GM23338 (cell line): ENCODE measurements around the gene PET117. TPM values are rescaled to one million over a fixed set of nuclear protein-coding genes. Genes with fewer than 3 reads are reported as not detected.

Experiments
- ATAC-seq: fragments of 200-7000 bp; cut with Tn5 transposase; 3 replicates; pipeline ENCODE4 v1.9.1; 2020
- DNase-seq: peaks from one replicate; pipeline ENCODE4 v3.0.0-alpha.2; 2015; ENCODE audit warnings: low spot score
- H2AFZ ChIP-seq: fragments of 200-600 bp; sonication (generic); 2 replicates; pipeline ENCODE4 v1.8.0; 2016; ENCODE audit warnings: antibody characterized with exemption, mild to moderate bottlenecking, moderate library complexity
- H3F3A ChIP-seq: fragments of 200-600 bp; sonication (generic); replicated peaks from 2 replicates; pipeline ENCODE4 v1.8.0; 2017; ENCODE audit warnings: antibody characterized with exemption, mixed run types, low read depth
- H3K27ac ChIP-seq: fragments of 200-600 bp; sonication (generic); 2 replicates; pipeline ENCODE4 v1.6.1; 2016; ENCODE audit warnings: low read depth
- H3K27me3 ChIP-seq: fragments of 200-600 bp; sonication (generic); 2 replicates; pipeline ENCODE4 v1.8.0; 2016; ENCODE audit warnings: mild to moderate bottlenecking, mixed run types, moderate library complexity; ENCODE audit not compliant: insufficient read depth
- H3K36me3 ChIP-seq: fragments of 200-600 bp; sonication (generic); 2 replicates; pipeline ENCODE4 v1.8.0; 2016; ENCODE audit warnings: mild to moderate bottlenecking; ENCODE audit not compliant: insufficient read depth
- H3K4me1 ChIP-seq: fragments of 200-600 bp; sonication (generic); 2 replicates; pipeline ENCODE4 v1.8.0; 2016; ENCODE audit warnings: mild to moderate bottlenecking, moderate library complexity; ENCODE audit not compliant: insufficient read depth
- H3K4me2 ChIP-seq: fragments of 200-600 bp; sonication (generic); 2 replicates; pipeline ENCODE4 v1.7.1; 2017; ENCODE audit warnings: mixed run types
- H3K4me3 ChIP-seq: fragments of 200-600 bp; sonication (generic); 2 replicates; pipeline ENCODE4 v1.6.1; 2016; ENCODE audit warnings: mixed run types
- H3K79me2 ChIP-seq: fragments of 200-600 bp; sonication (generic); replicated peaks from 2 replicates; pipeline ENCODE4 v1.8.0; 2017; ENCODE audit warnings: mild to moderate bottlenecking; ENCODE audit not compliant: insufficient read depth
- H3K9me2 ChIP-seq: fragments of 200-600 bp; sonication (generic); 2 replicates; pipeline ENCODE4 v1.8.0; 2017; ENCODE audit not compliant: insufficient read depth
- H4K20me1 ChIP-seq: fragments of 200-600 bp; sonication (generic); replicated peaks from 2 replicates; pipeline ENCODE4 v1.8.0; 2017; ENCODE audit warnings: mild to moderate bottlenecking; ENCODE audit not compliant: insufficient read depth
- H3K27ac Mint-ChIP-seq: 2 replicates; pipeline ENCODE4 v1.8.0; 2020; ENCODE audit warnings: inconsistent platforms, mild to moderate bottlenecking, moderate library complexity, mixed read lengths
- H3K27me3 Mint-ChIP-seq: 3 replicates; pipeline ENCODE4 v1.8.0; 2022; ENCODE audit warnings: low read depth, mild to moderate bottlenecking, moderate library complexity, mixed read lengths, inconsistent platforms; ENCODE audit not compliant: insufficient read depth, poor library complexity
- H3K36me3 Mint-ChIP-seq: 3 replicates; pipeline ENCODE4 v1.8.0; 2021; ENCODE audit warnings: low read depth, mild to moderate bottlenecking, inconsistent platforms, moderate library complexity, mixed read lengths
- H3K4me1 Mint-ChIP-seq: 3 replicates; pipeline ENCODE4 v1.8.0; 2020; ENCODE audit warnings: mild to moderate bottlenecking, inconsistent platforms, mixed read lengths
- H3K4me3 Mint-ChIP-seq: 3 replicates; pipeline ENCODE4 v1.8.0; 2021; ENCODE audit warnings: moderate library complexity, mild to moderate bottlenecking, inconsistent platforms, mixed read lengths
- H3K9me3 Mint-ChIP-seq: 3 replicates; pipeline ENCODE4 v1.8.0; 2020; ENCODE audit warnings: moderate library complexity, mild to moderate bottlenecking, inconsistent platforms, mixed read lengths
- EZH2 ChIP-seq: fragments of 200-600 bp; sonication (generic); IDR thresholded peaks from one replicate; pipeline ENCODE4 v1.8.0; 2017; ENCODE audit warnings: antibody characterized with exemption, mild to moderate bottlenecking, low read depth; ENCODE audit not compliant: unreplicated experiment
- EZH2phosphoT487 ChIP-seq: fragments of 200-600 bp; sonication (generic); IDR thresholded peaks from one replicate; pipeline ENCODE4 v1.8.1; 2018; ENCODE audit warnings: antibody characterized with exemption; ENCODE audit not compliant: unreplicated experiment
- JUNB ChIP-seq: IDR thresholded peaks from one replicate; pipeline ENCODE4 v1.6.1; 2016; ENCODE audit warnings: antibody characterized with exemption; ENCODE audit not compliant: unreplicated experiment
- POLR2AphosphoS5 ChIP-seq: IDR thresholded peaks from 2 replicates; pipeline ENCODE4 v1.6.1; 2016; ENCODE audit warnings: antibody characterized with exemption, low read depth
- STAT1 ChIP-seq: IDR thresholded peaks from one replicate; pipeline ENCODE4 v1.6.1; 2016; ENCODE audit warnings: antibody characterized with exemption; ENCODE audit not compliant: unreplicated experiment
- ZNF331 ChIP-seq: fragments of 250-450 bp; sonication (Bioruptor Pico); IDR thresholded peaks from 2 replicates; pipeline ENCODE4 v1.5.0; 2020; ENCODE audit warnings: low read depth, mild to moderate bottlenecking, moderate library complexity
- polyA plus RNA-seq: library from polyadenylated mRNA; unstranded; fragments of >200 nt; fragmentation: Nextera tagmentation; extraction: Ambion mirVana; gene quantifications from 2 replicates; pipeline ENCODE4 v1.2.1, GENCODE V29; 2016
- total RNA-seq: library from RNA; depleted of rRNA; stranded (reverse); fragments of >200 nt; shearing (Covaris generic); gene quantifications from 2 replicates; pipeline ENCODE4 v1.2.3, GENCODE V29; 2014
- TF ChIP-seq, protein P1 (sequence below): fragments of 250-450 bp; sonication (Bioruptor Pico); IDR thresholded peaks from 2 replicates; pipeline ENCODE4 v1.5.0; 2020; ENCODE audit warnings: mild to moderate bottlenecking, moderate library complexity
- TF ChIP-seq, protein P2 (sequence below), 2 experiments: fragments of 200-600 bp in 1 of 2; sonication (generic) in 1 of 2; conservative IDR thresholded peaks; 2 replicates each; pipeline versions ENCODE4 v1.5.1 to v1.6.1; 2016 to 2017; ENCODE audit warnings: antibody characterized with exemption in 2 of 2, low read depth in 2 of 2, mild to moderate bottlenecking in 2 of 2, moderate library complexity in 1 of 2
- TF ChIP-seq, protein P3 (sequence below): IDR thresholded peaks from 2 replicates; pipeline ENCODE4 v1.6.1; 2016; ENCODE audit warnings: antibody characterized with exemption
- TF ChIP-seq, protein P4 (sequence below): IDR thresholded peaks from one replicate; pipeline ENCODE4 v1.6.1; 2018; ENCODE audit warnings: antibody characterized with exemption; ENCODE audit not compliant: unreplicated experiment

The PET117 gene
- total and polyA plus RNA-seq, 2 experiments from 2014 or later: 21.7 to 41.9 TPM

DNA sequence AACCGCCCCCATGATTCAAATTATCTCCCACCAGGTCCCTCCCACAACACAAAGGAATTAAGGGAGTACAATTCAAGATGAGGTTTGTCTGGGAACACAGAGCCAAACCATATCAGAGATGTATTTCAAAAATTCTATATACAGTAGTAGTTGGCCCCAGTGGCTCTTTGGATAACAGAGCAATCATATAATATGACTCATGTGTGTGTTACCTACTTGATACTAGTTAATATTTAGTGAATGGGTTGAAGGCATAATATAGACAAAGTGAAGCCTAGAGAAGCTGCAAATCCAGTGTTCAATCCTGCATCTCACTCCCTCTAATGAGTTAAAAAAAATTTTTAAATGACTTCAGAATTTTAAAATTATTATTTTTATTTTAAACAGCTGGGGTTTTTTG is 43.2 kb downstream of the PET117 start (continued):
- TF ChIP-seq, protein P1, sequence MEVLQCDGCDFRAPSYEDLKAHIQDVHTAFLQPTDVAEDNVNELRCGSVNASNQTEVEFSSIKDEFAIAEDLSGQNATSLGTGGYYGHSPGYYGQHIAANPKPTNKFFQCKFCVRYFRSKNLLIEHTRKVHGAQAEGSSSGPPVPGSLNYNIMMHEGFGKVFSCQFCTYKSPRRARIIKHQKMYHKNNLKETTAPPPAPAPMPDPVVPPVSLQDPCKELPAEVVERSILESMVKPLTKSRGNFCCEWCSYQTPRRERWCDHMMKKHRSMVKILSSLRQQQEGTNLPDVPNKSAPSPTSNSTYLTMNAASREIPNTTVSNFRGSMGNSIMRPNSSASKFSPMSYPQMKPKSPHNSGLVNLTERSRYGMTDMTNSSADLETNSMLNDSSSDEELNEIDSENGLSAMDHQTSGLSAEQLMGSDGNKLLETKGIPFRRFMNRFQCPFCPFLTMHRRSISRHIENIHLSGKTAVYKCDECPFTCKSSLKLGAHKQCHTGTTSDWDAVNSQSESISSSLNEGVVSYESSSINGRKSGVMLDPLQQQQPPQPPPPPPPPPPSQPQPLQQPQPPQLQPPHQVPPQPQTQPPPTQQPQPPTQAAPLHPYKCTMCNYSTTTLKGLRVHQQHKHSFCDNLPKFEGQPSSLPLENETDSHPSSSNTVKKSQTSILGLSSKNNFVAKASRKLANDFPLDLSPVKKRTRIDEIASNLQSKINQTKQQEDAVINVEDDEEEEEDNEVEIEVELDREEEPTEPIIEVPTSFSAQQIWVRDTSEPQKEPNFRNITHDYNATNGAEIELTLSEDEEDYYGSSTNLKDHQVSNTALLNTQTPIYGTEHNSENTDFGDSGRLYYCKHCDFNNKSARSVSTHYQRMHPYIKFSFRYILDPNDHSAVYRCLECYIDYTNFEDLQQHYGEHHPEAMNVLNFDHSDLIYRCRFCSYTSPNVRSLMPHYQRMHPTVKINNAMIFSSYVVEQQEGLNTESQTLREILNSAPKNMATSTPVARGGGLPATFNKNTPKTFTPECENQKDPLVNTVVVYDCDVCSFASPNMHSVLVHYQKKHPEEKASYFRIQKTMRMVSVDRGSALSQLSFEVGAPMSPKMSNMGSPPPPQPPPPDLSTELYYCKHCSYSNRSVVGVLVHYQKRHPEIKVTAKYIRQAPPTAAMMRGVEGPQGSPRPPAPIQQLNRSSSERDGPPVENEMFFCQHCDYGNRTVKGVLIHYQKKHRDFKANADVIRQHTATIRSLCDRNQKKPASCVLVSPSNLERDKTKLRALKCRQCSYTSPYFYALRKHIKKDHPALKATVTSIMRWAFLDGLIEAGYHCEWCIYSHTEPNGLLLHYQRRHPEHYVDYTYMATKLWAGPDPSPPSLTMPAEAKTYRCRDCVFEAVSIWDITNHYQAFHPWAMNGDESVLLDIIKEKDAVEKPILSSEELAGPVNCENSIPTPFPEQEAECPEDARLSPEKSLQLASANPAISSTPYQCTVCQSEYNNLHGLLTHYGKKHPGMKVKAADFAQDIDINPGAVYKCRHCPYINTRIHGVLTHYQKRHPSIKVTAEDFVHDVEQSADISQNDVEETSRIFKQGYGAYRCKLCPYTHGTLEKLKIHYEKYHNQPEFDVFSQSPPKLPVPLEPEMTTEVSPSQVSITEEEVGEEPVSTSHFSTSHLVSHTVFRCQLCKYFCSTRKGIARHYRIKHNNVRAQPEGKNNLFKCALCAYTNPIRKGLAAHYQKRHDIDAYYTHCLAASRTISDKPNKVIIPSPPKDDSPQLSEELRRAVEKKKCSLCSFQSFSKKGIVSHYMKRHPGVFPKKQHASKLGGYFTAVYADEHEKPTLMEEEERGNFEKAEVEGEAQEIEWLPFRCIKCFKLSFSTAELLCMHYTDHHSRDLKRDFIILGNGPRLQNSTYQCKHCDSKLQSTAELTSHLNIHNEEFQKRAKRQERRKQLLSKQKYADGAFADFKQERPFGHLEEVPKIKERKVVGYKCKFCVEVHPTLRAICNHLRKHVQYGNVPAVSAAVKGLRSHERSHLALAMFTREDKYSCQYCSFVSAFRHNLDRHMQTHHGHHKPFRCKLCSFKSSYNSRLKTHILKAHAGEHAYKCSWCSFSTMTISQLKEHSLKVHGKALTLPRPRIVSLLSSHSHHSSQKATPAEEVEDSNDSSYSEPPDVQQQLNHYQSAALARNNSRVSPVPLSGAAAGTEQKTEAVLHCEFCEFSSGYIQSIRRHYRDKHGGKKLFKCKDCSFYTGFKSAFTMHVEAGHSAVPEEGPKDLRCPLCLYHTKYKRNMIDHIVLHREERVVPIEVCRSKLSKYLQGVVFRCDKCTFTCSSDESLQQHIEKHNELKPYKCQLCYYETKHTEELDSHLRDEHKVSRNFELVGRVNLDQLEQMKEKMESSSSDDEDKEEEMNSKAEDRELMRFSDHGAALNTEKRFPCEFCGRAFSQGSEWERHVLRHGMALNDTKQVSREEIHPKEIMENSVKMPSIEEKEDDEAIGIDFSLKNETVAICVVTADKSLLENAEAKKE (CRISPR knock-in tag): no peak
- TF ChIP-seq EZH2phosphoT487: no peak

DNA sequence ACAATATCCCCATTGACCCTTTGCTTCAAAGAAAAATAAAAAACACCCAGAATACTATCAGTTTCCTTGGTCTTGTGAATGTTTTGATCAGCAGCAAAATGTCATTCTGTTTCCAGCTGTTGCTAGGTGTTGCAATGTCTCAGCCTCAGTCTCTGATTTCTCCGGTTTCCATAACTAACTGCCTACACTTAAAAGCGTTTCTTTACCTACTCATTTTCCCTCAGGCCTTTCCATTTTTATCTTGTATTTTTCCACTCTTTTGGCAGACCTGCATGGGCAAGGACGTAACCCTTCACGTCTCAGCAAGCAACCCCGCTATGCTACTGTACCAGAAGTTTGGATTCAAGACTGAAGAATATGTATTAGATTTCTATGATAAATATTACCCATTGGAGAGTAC is 49.4 kb downstream of the PET117 start:
- no peaks in the 10 kb centered on the region for H3K4me1 Mint-ChIP-seq
- Histone ChIP-seq H3K36me3 (peaks cover 45% of the 10 kb centered on the region), H4K20me1 (no peaks in the 10 kb centered on the region; the same call in 1 of the 2 replicates), H3F3A (no peaks in the 10 kb centered on the region), H3K4me1 (no peaks in the 10 kb centered on the region), H2AFZ (no peak overlapping the region), H3K9me2 (no peaks in the 10 kb centered on the region), H3K4me2 (no peak overlapping the region), H3K79me2 (no peaks in the 10 kb centered on the region), H3K27ac (no peak overlapping the region), H3K27me3 (no peaks in the 10 kb centered on the region), H3K4me3 (no peak overlapping the region)
- H3K27me3 Mint-ChIP-seq: no peaks in the 10 kb centered on the region
- no peaks in the 10 kb centered on the region for H3K9me3 Mint-ChIP-seq
- no peak for DNase-seq
- no peak overlapping the region for H3K4me3 Mint-ChIP-seq
- H3K27ac Mint-ChIP-seq: no peak overlapping the region
- peaks cover 41% of the 10 kb centered on the region for H3K36me3 Mint-ChIP-seq
- ATAC-seq: no peak
- TF ChIP-seq, protein P2, sequence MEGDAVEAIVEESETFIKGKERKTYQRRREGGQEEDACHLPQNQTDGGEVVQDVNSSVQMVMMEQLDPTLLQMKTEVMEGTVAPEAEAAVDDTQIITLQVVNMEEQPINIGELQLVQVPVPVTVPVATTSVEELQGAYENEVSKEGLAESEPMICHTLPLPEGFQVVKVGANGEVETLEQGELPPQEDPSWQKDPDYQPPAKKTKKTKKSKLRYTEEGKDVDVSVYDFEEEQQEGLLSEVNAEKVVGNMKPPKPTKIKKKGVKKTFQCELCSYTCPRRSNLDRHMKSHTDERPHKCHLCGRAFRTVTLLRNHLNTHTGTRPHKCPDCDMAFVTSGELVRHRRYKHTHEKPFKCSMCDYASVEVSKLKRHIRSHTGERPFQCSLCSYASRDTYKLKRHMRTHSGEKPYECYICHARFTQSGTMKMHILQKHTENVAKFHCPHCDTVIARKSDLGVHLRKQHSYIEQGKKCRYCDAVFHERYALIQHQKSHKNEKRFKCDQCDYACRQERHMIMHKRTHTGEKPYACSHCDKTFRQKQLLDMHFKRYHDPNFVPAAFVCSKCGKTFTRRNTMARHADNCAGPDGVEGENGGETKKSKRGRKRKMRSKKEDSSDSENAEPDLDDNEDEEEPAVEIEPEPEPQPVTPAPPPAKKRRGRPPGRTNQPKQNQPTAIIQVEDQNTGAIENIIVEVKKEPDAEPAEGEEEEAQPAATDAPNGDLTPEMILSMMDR (conservative IDR thresholded peaks at IDR 0.05; ENCODE audit: low read depth in 2 of 2): no peak
- TF ChIP-seq, protein P3, sequence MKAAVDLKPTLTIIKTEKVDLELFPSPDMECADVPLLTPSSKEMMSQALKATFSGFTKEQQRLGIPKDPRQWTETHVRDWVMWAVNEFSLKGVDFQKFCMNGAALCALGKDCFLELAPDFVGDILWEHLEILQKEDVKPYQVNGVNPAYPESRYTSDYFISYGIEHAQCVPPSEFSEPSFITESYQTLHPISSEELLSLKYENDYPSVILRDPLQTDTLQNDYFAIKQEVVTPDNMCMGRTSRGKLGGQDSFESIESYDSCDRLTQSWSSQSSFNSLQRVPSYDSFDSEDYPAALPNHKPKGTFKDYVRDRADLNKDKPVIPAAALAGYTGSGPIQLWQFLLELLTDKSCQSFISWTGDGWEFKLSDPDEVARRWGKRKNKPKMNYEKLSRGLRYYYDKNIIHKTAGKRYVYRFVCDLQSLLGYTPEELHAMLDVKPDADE: no peak
- TF ChIP-seq ZNF331 (CRISPR knock-in tag): no peak
- no peak for TF ChIP-seq EZH2
- TF ChIP-seq, protein P4, sequence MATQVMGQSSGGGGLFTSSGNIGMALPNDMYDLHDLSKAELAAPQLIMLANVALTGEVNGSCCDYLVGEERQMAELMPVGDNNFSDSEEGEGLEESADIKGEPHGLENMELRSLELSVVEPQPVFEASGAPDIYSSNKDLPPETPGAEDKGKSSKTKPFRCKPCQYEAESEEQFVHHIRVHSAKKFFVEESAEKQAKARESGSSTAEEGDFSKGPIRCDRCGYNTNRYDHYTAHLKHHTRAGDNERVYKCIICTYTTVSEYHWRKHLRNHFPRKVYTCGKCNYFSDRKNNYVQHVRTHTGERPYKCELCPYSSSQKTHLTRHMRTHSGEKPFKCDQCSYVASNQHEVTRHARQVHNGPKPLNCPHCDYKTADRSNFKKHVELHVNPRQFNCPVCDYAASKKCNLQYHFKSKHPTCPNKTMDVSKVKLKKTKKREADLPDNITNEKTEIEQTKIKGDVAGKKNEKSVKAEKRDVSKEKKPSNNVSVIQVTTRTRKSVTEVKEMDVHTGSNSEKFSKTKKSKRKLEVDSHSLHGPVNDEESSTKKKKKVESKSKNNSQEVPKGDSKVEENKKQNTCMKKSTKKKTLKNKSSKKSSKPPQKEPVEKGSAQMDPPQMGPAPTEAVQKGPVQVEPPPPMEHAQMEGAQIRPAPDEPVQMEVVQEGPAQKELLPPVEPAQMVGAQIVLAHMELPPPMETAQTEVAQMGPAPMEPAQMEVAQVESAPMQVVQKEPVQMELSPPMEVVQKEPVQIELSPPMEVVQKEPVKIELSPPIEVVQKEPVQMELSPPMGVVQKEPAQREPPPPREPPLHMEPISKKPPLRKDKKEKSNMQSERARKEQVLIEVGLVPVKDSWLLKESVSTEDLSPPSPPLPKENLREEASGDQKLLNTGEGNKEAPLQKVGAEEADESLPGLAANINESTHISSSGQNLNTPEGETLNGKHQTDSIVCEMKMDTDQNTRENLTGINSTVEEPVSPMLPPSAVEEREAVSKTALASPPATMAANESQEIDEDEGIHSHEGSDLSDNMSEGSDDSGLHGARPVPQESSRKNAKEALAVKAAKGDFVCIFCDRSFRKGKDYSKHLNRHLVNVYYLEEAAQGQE: no peak
- TF ChIP-seq POLR2AphosphoS5: no peak
- TF ChIP-seq JUNB: no peak
- no peak for TF ChIP-seq STAT1
